DMS153 (cell line): ENCODE data around the gene LINGO4.

ENCODE experiments used
- DNase-seq: peaks from one replicate; lab custom pipeline; 2025; lab: John Stamatoyannopoulos, UW

The LINGO4 gene

GRCh38 chr1:151805066-151805820 lies at the start of gene LINGO4:
TSS of gene LINGO4 (minus strand) at chr1:151805419. CDS start at chr1:151802704, 2,715 bp downstream.
- DNase-seq: no peak

- DNase-seq: no peak
Measured at GRCh38 chr1:151854658-151855057, 49.4 kb upstream of the LINGO4 start.

GRCh38 chr1:151853411-151853943 lies 48.3 kb upstream of the LINGO4 start, which contains the start of gene THEM5:
TSS of gene THEM5 (minus strand) at chr1:151853712. CDS start at chr1:151853565, 147 bp downstream.
- no peak for DNase-seq

GRCh38 chr1:151852733-151853132 lies 47.5 kb upstream of the LINGO4 start:
- no peak for DNase-seq

GRCh38 chr1:151851886-151852285 lies 46.7 kb upstream of the LINGO4 start:
- no peak for DNase-seq

- no peak for DNase-seq
Measured at GRCh38 chr1:151849871-151850270, 44.7 kb upstream of the LINGO4 start.

GRCh38 chr1:151849126-151849525 lies 43.9 kb upstream of the LINGO4 start:
- no peak for DNase-seq

- DNase-seq: no peak
Measured at GRCh38 chr1:151847867-151848596, 42.8 kb upstream of the LINGO4 start.

GRCh38 chr1:151846686-151847237 lies 41.5 kb upstream of the LINGO4 start:
- DNase-seq: no peak

GRCh38 chr1:151846062-151846568 lies 40.9 kb upstream of the LINGO4 start:
- DNase-seq: no peak

GRCh38 chr1:151843398-151843797 lies 38.2 kb upstream of the LINGO4 start:
- DNase-seq: no peak

GRCh38 chr1:151841141-151841540 lies 35.9 kb upstream of the LINGO4 start:
- DNase-seq: no peak

GRCh38 chr1:151840421-151840820 lies 35.2 kb upstream of the LINGO4 start:
- DNase-seq: no peak

- DNase-seq: peak; percentile 84
Measured at GRCh38 chr1:151839457-151840403, 34.5 kb upstream of the LINGO4 start, which contains the start of gene C2CD4D. TSS of gene C2CD4D (minus strand) at chr1:151839820. CDS start at chr1:151838989, 831 bp downstream.

- DNase-seq: no peak
Measured at GRCh38 chr1:151839082-151839412, 33.8 kb upstream of the LINGO4 start.

GRCh38 chr1:151838222-151839081 lies 33.2 kb upstream of the LINGO4 start:
- DNase-seq: no peak

GRCh38 chr1:151837884-151838221 lies 32.6 kb upstream of the LINGO4 start:
- no peak for DNase-seq

- no peak for DNase-seq
Measured at GRCh38 chr1:151837197-151837596, 32.0 kb upstream of the LINGO4 start.

GRCh38 chr1:151835596-151835995 lies 30.4 kb upstream of the LINGO4 start:
- no peak for DNase-seq

- DNase-seq: no peak
Measured at GRCh38 chr1:151834239-151834638, 29.0 kb upstream of the LINGO4 start.
